ENCODE data around the gene LPP. TPM values are rescaled to one million over a fixed set of nuclear protein-coding genes. Genes with fewer than 3 reads are reported as not detected.

LPP gene
- total and polyA plus RNA-seq, 2 donors (not counting 1 experiment from before 2014, with no cell fraction given): 7.6 to 81.7 TPM

GRCh38 chr3:188559856-188560255 lies 405.9 kb downstream of the LPP start:
- no peak overlapping the region for H3K4me3 Mint-ChIP-seq
- ChIA-PET POLR2A (no interaction called here), CTCF (no interaction called here)
- no peaks in the 10 kb centered on the region for H3K27me3 Mint-ChIP-seq
- Histone ChIP-seq H2AFZ (ENCODE audit: insufficient read depth, low read depth, low read length, poor library complexity, severe bottlenecking) (no peak overlapping the region), H3K36me3 (replicated peaks in 1 of 2; ENCODE audit: control extremely low read depth in 1 of 2, control insufficient read depth in 1 of 2, extremely low read depth in 1 of 2, insufficient read depth in 2 of 2, low read length in 1 of 2) (no peaks in the 10 kb centered on the region), H3K9me3 (ENCODE audit: control extremely low read depth in 1 of 3, control insufficient read depth in 2 of 3, insufficient read depth in 1 of 3, low read length in 2 of 3) (no peaks in the 10 kb centered on the region), H3K9ac (ENCODE audit: low read length) (no peak overlapping the region), H3K4me1 (ENCODE audit: control insufficient read depth in 2 of 2, insufficient read depth in 2 of 2, low read length in 2 of 2) (peaks cover 0 to 5% of the 10 kb centered on the region in 2 donors), H3K4me3 (ENCODE audit: control extremely low read depth in 1 of 5, extremely low read depth in 1 of 5, insufficient read depth in 1 of 5, low read depth in 2 of 5, low read length in 4 of 5) (no peak overlapping the region), H3K4me2 (replicated peaks; ENCODE audit: low read depth, low read length, poor library complexity, severe bottlenecking) (no peak overlapping the region), H3K27me3 (replicated peaks in 1 of 4; ENCODE audit: control extremely low read depth in 1 of 4, control insufficient read depth in 3 of 4, insufficient read depth in 4 of 4, low read length in 3 of 4) (no peaks in the 10 kb centered on the region), H4K20me1 (ENCODE audit: control insufficient read depth, insufficient read depth, low read length, poor library complexity, severe bottlenecking) (no peaks in the 10 kb centered on the region), H3K79me2 (ENCODE audit: control insufficient read depth, insufficient read depth, low read length) (peaks cover under 1% of the 10 kb centered on the region), H3K27ac (ENCODE audit: low read length in 2 of 2) (no peak overlapping the region)
- no peak overlapping the region for H3K27ac Mint-ChIP-seq
- H3K9me3 Mint-ChIP-seq (ENCODE audit: insufficient read depth): no peaks in the 10 kb centered on the region
- WGBS (ENCODE audit: insufficient coverage): 100% methylated on average over 2 of the region's 2 CpGs
- TF ChIP-seq EZH2 (IDR thresholded peaks at IDR 0.05; ENCODE audit: borderline replicate concordance, insufficient read depth, low read depth, low read length, poor library complexity, severe bottlenecking): no peak
- no peak for TF ChIP-seq CTCF (IDR thresholded peaks at IDR 0.05)
- intact Hi-C loops (cut with micrococcal nuclease): loop anchor here (10.0 kb wide), 1 partner anchor 45 kb away; no protein-coding TSS in a partner anchor
- DNase-seq (no peak), ATAC-seq (ENCODE audit: low read depth) (no peak)
- peaks cover 21% of the 10 kb centered on the region for H3K4me1 Mint-ChIP-seq

- DNase-seq (no peak), ATAC-seq (ENCODE audit: low read depth) (no peak)
- H3K9me3 Mint-ChIP-seq (ENCODE audit: insufficient read depth): no peaks in the 10 kb centered on the region
- Histone ChIP-seq H2AFZ (ENCODE audit: insufficient read depth, low read depth, low read length, poor library complexity, severe bottlenecking) (no peak overlapping the region), H3K4me1 (ENCODE audit: control insufficient read depth in 2 of 2, insufficient read depth in 2 of 2, low read length in 2 of 2) (peaks cover 0 to 5% of the 10 kb centered on the region in 2 donors), H3K36me3 (replicated peaks in 1 of 2; ENCODE audit: control extremely low read depth in 1 of 2, control insufficient read depth in 1 of 2, extremely low read depth in 1 of 2, insufficient read depth in 2 of 2, low read length in 1 of 2) (no peaks in the 10 kb centered on the region), H3K27me3 (replicated peaks in 1 of 4; ENCODE audit: control extremely low read depth in 1 of 4, control insufficient read depth in 3 of 4, insufficient read depth in 4 of 4, low read length in 3 of 4) (no peaks in the 10 kb centered on the region), H3K4me2 (replicated peaks; ENCODE audit: low read depth, low read length, poor library complexity, severe bottlenecking) (peak overlapping the region; percentile 12), H3K79me2 (ENCODE audit: control insufficient read depth, insufficient read depth, low read length) (peaks cover 3% of the 10 kb centered on the region), H4K20me1 (ENCODE audit: control insufficient read depth, insufficient read depth, low read length, poor library complexity, severe bottlenecking) (no peaks in the 10 kb centered on the region), H3K9me3 (ENCODE audit: control extremely low read depth in 1 of 3, control insufficient read depth in 2 of 3, insufficient read depth in 1 of 3, low read length in 2 of 3) (no peaks in the 10 kb centered on the region), H3K9ac (ENCODE audit: low read length) (no peak overlapping the region), H3K4me3 (ENCODE audit: control extremely low read depth in 1 of 5, extremely low read depth in 1 of 5, insufficient read depth in 1 of 5, low read depth in 2 of 5, low read length in 4 of 5) (no peak overlapping the region), H3K27ac (ENCODE audit: low read length in 2 of 2) (no peak overlapping the region)
- no CpG with 5 or more reads among the region's 2 CpGs for WGBS (ENCODE audit: insufficient coverage)
- no peak for TF ChIP-seq CTCF (IDR thresholded peaks at IDR 0.05)
- no peak for TF ChIP-seq EZH2 (IDR thresholded peaks at IDR 0.05; ENCODE audit: borderline replicate concordance, insufficient read depth, low read depth, low read length, poor library complexity, severe bottlenecking)
- CTCF ChIA-PET: no interaction called here
- no peaks in the 10 kb centered on the region for H3K27me3 Mint-ChIP-seq
- POLR2A ChIA-PET: no interaction called here
- no peak overlapping the region for H3K27ac Mint-ChIP-seq
- intact Hi-C loops (cut with micrococcal nuclease): loop anchor here (10.0 kb wide), 1 partner anchor 47 kb away; no protein-coding TSS in a partner anchor
- peaks cover 19% of the 10 kb centered on the region for H3K4me1 Mint-ChIP-seq
- no peak overlapping the region for H3K4me3 Mint-ChIP-seq
These were observed 408.2 kb downstream of the LPP start for GRCh38 chr3:188562144-188562543.
